ENCODE results near the gene OR4E1. TPM values are rescaled to one million over a fixed set of nuclear protein-coding genes. Genes with fewer than 3 reads are reported as not detected.
"Not testable (repeated sequence)": the region's sequence is repeated elsewhere in the genome, so short reads cannot be mapped to it uniquely, and the experiment has no call there.

OR4E1 gene
- total RNA-seq, 1 donor from 2014 or later: not detected

DNA sequence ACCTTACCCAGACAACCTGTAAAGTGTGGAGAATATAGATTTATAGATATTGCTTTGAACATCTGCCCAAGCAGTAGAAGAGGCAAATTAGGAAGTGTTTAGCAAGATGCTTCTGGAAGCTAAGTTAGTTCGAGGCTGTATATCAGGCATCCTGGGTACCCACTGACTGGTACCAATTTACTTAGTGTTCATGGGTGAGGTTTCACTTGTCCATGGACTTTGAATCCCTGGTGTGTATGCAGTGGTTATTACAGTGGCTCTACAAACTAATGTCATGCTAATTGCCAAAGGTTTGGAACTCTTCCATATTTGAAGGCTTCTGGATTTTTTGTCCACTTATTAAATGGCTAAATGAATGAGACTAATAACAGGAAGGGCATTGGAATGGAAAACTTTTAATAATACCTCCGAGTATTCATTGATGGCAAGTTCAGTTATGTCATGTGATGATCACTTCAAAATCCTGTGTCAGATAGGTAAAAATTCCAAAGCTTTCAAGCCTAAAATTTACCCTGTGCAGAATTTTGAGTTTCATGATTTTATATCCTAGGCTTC, 20.2 kb downstream of the OR4E1 start, which contains the start of gene OR4E2:
Gene OR4E2, plus strand, starts transcription at position 505 of the 555 bp plus-strand sequence. CDS start 11,248 bp downstream, outside the sequence.
- no peak for DNase-seq (ENCODE audit: low read depth)

DNA sequence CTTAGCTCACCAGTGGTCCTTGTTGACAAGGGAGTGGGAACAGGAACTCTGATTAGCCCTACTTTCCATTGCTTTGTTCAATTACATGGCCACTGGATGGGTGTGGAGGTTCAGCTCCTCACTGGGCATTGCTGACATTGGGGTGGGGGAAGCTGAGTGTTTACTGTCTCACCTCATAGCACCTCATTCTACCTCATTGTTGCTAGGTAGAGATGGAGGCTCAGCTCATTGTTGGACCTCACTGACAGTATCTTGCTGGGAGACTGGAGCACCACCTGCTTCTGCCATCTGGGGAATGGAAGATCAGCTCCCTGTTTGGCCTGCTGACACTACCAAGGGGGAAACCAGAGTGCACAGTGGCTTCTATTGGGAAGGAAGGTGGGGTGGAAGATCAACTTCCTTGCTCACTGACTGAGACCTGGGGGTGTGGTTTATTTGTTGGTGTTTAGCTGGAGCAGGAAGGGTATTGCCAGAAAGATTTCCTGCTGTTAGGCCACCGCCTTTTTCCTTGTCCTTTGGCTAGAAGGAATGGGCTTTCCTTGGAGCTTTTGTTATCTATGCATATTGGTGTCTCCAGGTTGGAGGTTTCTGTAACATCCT, 21.3 kb downstream of the OR4E1 start:
- no peak for DNase-seq (ENCODE audit: low read depth)

DNA sequence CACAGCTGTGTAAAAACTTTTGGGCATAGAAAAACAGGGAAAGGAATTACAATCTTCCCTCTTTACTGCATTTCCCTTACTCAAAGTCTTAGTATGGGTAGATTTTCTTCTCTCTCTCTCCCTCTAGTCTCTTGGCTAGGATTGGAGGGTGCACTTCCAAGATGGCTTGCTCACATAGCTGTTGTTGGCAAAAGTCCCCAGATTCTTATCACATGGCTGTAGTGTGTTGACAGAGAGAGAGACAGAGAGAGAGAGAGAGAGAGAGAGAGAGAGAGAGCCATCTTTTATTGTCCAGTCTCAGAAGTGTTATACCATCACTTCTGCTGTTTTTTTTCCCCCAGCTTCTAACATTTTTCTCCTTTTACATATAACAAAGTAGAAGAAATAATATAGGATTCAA, 26.2 kb downstream of the OR4E1 start:
- DNase-seq (ENCODE audit: low read depth): no peak

DNA sequence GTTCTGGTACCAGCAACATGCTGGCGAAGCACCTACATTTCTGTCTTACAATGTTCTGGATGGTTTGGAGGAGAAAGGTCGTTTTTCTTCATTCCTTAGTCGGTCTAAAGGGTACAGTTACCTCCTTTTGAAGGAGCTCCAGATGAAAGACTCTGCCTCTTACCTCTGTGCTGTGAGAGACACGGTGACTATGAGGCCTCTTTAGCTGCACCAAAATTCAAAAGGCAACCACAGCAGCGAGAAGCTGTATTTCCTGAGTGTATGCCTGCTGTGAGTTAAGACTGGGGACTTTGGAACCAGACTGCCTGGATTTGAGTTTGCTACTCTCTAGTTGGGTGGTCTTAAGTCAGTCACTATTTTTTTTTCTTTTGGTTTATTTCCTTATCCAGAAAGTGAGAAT, 30.2 kb downstream of the OR4E1 start:
- no peak for DNase-seq (ENCODE audit: low read depth)

DNA sequence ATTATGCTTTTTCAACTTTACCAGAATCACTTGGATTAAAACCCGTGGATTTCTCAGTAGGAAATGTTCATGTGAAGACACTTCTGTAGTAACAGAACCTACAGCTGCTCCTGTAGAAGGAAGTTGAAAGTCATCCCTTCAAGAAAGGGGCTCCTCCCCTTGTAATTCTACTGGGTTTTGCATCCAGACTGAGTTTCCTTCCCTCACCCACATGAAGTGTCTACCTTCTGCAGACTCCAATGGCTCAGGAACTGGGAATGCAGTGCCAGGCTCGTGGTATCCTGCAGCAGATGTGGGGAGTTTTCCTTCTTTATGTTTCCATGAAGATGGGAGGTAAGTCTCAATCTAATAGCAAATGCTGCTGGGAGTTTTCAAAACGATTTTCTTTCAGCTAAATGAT, 30.9 kb downstream of the OR4E1 start:
- no peak for DNase-seq (ENCODE audit: low read depth)

DNA sequence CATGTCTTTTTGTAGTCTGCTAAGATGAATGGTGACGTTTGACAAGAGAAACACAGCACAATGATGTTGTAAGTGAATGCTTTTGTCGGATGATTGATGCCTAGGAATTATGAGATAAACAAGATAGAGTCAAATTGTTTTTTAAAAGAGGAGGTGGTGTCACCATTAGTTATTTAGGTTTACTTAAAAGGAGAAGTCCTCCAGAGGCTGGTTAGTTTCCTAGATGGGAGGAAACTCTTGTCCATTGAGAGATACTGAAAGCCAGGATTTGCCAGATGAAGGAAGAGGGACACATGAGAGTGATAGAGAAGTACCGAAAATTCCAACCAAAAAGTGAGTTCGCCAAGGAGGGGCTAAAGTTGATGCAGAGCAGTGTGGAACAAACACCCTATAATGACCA, 38.8 kb downstream of the OR4E1 start, which contains the start of gene OR10G2:
Gene OR10G2, minus strand, starts transcription at position 101 of the 400 bp plus-strand sequence. Its CDS starts 98 bp downstream, at position 3.
- no peak for DNase-seq (ENCODE audit: low read depth)

DNA sequence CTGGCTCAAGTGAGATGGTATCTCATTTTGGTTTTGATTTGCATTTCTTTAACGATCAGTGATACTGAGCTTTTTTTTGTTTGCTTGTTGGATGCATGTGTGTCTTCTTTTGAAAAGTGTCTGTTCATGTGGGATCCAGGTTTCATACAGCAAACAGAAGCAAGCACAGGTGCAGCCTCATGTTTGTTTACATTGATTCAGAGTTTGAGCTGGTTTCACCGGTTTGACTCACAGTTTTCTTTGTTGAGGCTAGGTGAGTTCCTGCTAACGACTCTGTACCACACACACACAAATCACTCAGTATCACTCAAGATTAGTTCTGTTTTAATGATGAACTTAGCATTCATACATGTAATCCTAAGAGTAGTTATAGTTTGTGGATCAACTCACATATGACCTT, 42.5 kb downstream of the OR4E1 start:
- peak; percentile 6 for DNase-seq (ENCODE audit: low read depth)

DNA sequence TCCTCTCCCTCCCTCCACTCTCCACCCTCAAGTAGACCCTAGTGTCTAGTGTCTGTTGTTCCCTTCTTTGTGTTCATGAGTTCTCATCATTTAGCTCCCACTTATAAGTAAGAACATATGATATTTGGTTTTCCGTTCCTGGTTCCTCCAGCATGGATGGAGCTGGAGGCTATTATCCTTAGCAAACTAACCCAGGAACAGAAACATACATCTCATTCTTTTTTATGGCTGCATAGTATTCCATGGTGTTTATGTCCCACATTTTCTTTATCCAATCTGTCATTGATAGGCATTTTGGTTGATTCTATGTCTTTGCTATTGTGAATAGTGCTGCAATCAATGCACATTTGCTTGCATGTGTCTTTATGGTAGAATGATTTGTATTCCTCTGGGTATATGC, 43.1 kb downstream of the OR4E1 start:
- DNase-seq (ENCODE audit: low read depth): not testable (repeated sequence)

DNA sequence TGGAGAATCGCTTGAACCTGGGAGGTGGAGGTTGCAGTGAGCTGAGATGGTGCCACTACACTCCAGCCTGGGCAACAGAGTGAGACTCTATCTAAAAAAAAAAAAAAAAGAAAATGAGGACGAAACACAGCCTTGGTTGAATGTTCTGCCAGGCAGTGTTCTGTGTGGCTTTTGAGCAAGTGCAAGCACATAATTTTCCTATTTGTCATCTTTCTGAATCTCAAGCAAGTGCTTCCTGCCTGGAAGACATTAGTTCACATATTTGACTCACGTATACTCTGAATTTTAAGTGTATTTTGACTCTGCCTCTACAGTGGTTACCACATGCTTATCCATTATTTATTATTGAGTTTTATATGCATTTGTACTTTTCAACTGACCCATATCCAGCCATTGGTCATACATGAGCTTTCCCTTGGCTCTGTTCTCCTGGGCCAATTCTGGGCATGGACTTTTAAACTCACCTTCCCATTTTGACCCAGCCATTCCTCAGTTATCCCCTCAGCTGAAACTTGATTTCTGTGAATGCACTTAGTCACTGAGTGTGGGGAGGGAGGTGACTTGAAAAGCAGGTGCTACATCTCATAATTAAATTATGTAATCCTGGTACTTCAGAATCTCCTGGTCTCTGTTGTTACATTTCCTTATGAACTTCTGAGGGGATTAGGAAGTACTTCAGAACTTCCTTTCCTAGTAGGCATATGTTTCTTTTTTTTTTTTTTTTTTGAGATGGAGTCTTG, 47.0 kb downstream of the OR4E1 start:
- DNase-seq (ENCODE audit: low read depth): peak; percentile 87

Other genes starting within 250 kb of the OR4E1 start
- 42.4 and 92.8 TPM in 2 replicates for gene CHD8, start 217.7 kb downstream of the OR4E1 start, total RNA-seq
- gene RAB2B, start 196.9 kb downstream of the OR4E1 start, total RNA-seq: 25.2 and 32.1 TPM in 2 replicates
- 25.4 and 59.0 TPM in 2 replicates for gene TOX4, start 196.6 kb downstream of the OR4E1 start, total RNA-seq
- gene METTL3, start 162.5 kb downstream of the OR4E1 start, total RNA-seq: 51.3 and 71.9 TPM in 2 replicates
- 1.7 and 15.9 TPM in 2 replicates for gene SALL2, start 147.5 kb downstream of the OR4E1 start, total RNA-seq
- not detected in 2 replicates for gene OR10G3, start 93.7 kb downstream of the OR4E1 start, total RNA-seq
- not detected in 2 replicates for gene OR10G2, start 38.9 kb downstream of the OR4E1 start, total RNA-seq
- gene OR4E2, start 20.0 kb downstream of the OR4E1 start, total RNA-seq: not detected in 2 replicates

Data from renal cortical epithelial cell (primary cell).